Uterus (tissue), 2 donors: Measurements from ENCODE around the gene RMC1.

Experiments
- CTCF ChIP-seq, 4 experiments: fragments of 200-600 bp in 2 of 4; fragments of 450-650 bp in 2 of 4; sonication (generic) in 2 of 4; IDR thresholded peaks; one replicate each; pipeline ENCODE4 v1.5.1; 2016 to 2019; ENCODE audit warnings: antibody characterized with exemption in 4 of 4, mild to moderate bottlenecking in 2 of 4, moderate library complexity in 1 of 4
- POLR2A ChIP-seq, 2 donors: fragments of 450-650 bp; IDR thresholded peaks; one replicate each; pipeline ENCODE4 v1.6.1; 2016; ENCODE audit warnings: antibody characterized with exemption in 2 of 2, mild to moderate bottlenecking in 1 of 2, moderate library complexity in 1 of 2

GRCh38 chr18:23572570-23572969 is 69.3 kb downstream of the RMC1 start:
- no peak for TF ChIP-seq CTCF (IDR thresholded peaks at IDR 0.05)
- no peak for TF ChIP-seq POLR2A (IDR thresholded peaks at IDR 0.05)
